T-helper 2 cell treated with Interferon-gamma antibody and Interleukin-4, amounts not matched to agents 5 μg/mL and 100 μg/mL, for 36 hours (primary cell): ENCODE measurements around the gene THAP7.
A peak's percentile ranks its signal among the peaks of the same experiment; 100 is the strongest.

Experiments used
- DNase-seq: peaks from one replicate; pipeline ENCODE4 v3.0.0; 2021; ENCODE audit warnings: low spot score
- H3K27ac Mint-ChIP-seq: one replicate; pipeline ENCODE4 v1.8.0; 2021; ENCODE audit warnings: mild to moderate bottlenecking, mixed read lengths
- H3K27me3 Mint-ChIP-seq: one replicate; pipeline ENCODE4 v1.8.0; 2021; ENCODE audit warnings: low read depth, mixed read lengths
- H3K36me3 Mint-ChIP-seq: one replicate; pipeline ENCODE4 v1.8.0; 2021; ENCODE audit warnings: low read depth, mixed read lengths
- H3K4me1 Mint-ChIP-seq: one replicate; pipeline ENCODE4 v1.8.0; 2021; ENCODE audit warnings: low read depth, mixed read lengths
- H3K4me3 Mint-ChIP-seq: one replicate; pipeline ENCODE4 v1.8.0; 2022; ENCODE audit warnings: mild to moderate bottlenecking, moderate library complexity, mixed read lengths
- H3K9me3 Mint-ChIP-seq: one replicate; pipeline ENCODE4 v1.8.0; 2021; ENCODE audit warnings: mixed read lengths

Gene THAP7

GRCh38 chr22:20956258-20957101, 45.4 kb downstream of the THAP7 start:
- DNase-seq = no peak
- Mint-ChIP-seq H3K9me3 (no peaks in the 10 kb centered on the region), H3K27me3 (peaks cover 22% of the 10 kb centered on the region), H3K4me3 (peak overlapping the region; percentile 51), H3K4me1 (peaks cover 7% of the 10 kb centered on the region), H3K36me3 (peaks cover 13% of the 10 kb centered on the region), H3K27ac (no peak overlapping the region)

GRCh38 chr22:20955548-20955947, 46.4 kb downstream of the THAP7 start:
- H3K27me3 Mint-ChIP-seq = peaks cover 22% of the 10 kb centered on the region
- H3K27ac Mint-ChIP-seq = no peak overlapping the region
- H3K9me3 Mint-ChIP-seq = no peaks in the 10 kb centered on the region
- DNase-seq = no peak
- H3K4me1 Mint-ChIP-seq = peaks cover 7% of the 10 kb centered on the region
- H3K36me3 Mint-ChIP-seq = peaks cover 19% of the 10 kb centered on the region
- H3K4me3 Mint-ChIP-seq = no peak overlapping the region

DNA sequence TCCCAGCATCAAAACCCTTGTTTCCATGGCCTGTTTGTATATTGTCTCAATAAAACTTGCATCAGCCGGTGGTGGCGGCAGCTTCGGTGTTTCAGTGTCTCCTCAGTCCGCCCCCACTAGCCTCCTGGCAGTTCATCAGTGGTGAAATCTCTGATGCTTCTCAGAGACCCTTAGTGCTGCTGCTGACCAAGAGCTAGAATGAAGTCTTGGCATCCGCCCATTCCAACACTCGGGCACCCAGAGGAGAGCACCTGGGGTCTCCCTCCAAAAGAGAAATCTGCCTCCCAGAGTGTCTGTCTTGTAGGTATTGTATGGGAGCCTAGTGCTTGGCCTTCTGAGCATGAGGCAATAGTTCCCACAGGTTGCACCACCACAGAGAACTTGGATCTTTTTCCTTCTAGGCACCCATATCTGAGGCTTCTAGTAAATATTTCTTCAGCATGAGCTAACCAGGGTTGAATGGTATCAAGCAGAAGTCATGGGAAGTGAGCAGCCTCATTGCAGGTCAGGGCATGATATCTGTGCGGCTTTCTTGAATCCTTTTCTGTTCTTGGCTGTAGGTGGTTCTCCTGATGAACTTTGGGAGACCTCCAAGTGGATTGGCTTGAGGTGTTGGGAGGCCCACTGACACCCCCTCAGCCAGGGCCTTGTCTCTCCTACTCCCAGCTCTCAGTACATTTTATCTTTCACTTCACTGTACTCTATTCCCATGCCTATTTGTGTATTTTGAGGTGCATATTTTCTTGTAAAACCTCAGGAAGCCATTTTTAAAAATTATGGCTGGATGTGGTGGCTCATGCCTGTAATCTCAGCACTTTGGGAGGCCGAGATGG, 48.0 kb downstream of the THAP7 start:
- Mint-ChIP-seq H3K4me1 (peaks cover 13% of the 10 kb centered on the region), H3K36me3 (peaks cover 29% of the 10 kb centered on the region), H3K27me3 (peaks cover 19% of the 10 kb centered on the region), H3K4me3 (no peak overlapping the region), H3K27ac (no peak overlapping the region), H3K9me3 (no peaks in the 10 kb centered on the region)
- DNase-seq = no peak

DNA sequence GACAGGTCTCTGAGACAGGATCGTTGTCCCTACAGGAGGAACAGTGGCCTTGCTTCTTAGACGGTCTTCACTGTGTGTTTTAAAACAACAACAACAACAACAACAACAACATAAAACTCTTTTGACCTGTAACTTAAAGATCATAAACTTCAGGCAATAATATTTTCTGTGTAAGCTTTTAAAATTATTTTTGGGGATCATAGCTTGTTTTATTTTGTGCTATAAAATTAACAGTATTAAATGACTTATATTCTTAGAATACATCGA, 48.6 kb downstream of the THAP7 start:
- H3K36me3 Mint-ChIP-seq = peaks cover 29% of the 10 kb centered on the region
- H3K27me3 Mint-ChIP-seq = peaks cover 17% of the 10 kb centered on the region
- no peak for DNase-seq
- no peak overlapping the region for H3K4me3 Mint-ChIP-seq
- H3K27ac Mint-ChIP-seq = no peak overlapping the region
- peaks cover 13% of the 10 kb centered on the region for H3K4me1 Mint-ChIP-seq
- H3K9me3 Mint-ChIP-seq = no peaks in the 10 kb centered on the region

GRCh38 chr22:20952544-20953341, 49.2 kb downstream of the THAP7 start:
- no peak overlapping the region for H3K27ac Mint-ChIP-seq
- H3K9me3 Mint-ChIP-seq = no peaks in the 10 kb centered on the region
- peaks cover 29% of the 10 kb centered on the region for H3K36me3 Mint-ChIP-seq
- H3K4me3 Mint-ChIP-seq = no peak overlapping the region
- no peak for DNase-seq
- peaks cover 14% of the 10 kb centered on the region for H3K4me1 Mint-ChIP-seq
- H3K27me3 Mint-ChIP-seq = peaks cover 11% of the 10 kb centered on the region

DNA sequence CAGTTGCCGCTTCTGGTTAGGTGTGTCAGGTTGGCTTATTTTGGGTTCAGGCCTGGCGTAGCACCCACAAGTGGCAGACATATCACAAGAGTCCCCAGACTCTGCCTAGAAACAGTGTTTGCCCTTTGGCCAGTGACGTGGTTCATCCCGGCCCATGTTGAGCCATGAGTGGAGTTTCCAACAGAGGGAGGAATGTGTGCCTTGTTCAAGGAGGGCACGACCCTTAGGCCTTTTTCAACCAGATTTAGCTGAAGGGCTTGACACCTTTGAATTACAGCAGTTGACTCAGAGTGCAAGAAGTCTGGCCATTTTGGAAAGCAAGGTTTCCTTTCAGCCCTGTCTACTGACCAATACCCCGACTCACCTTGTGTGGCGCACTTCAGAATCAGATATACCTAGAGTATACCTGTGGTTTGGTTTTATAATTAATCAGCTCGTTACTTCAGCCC, 50.0 kb downstream of the THAP7 start:
- no peak overlapping the region for H3K27ac Mint-ChIP-seq
- peaks cover 6% of the 10 kb centered on the region for H3K27me3 Mint-ChIP-seq
- peaks cover 15% of the 10 kb centered on the region for H3K4me1 Mint-ChIP-seq
- H3K36me3 Mint-ChIP-seq = peaks cover 29% of the 10 kb centered on the region
- H3K9me3 Mint-ChIP-seq = no peaks in the 10 kb centered on the region
- H3K4me3 Mint-ChIP-seq = no peak overlapping the region
- DNase-seq = no peak

DNA sequence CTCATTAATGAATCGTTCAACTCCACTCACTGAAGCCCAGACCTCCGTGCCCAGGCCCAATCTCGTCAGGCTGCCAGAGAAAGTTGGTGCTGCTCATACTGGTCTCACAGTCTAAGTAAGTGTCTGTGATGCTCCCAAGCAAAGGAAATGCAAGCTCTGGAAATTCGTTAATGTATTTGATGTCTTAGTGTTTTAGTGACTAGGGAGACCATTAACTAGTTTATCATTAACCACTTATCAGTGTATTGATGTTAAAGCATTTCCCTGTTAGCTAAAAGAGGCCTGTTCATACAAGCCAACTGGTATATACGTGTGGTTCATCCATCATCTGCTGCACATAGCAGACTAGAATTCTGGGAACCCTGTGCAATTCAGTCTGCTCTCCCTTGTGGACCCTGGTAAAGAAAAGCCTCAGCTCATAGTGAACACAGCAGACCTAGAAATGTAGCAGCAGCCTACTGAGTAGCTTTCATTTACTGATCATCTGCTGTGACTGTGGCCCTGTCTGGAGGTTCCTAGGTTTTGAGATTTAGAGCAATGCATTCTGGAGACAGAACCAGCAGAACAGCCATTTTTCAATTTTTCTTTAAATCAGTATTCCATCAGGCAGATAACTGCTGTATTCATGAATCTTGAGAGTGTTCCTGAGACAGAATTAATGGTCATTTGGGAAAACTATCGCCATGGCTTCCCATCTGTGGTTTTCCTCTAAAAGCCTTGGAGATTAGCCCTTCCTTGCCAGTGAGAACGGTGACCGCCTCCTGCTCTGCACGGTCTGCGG, 50.6 kb downstream of the THAP7 start:
- DNase-seq = no peak
- Mint-ChIP-seq H3K4me3 (no peak overlapping the region), H3K4me1 (peaks cover 16% of the 10 kb centered on the region), H3K27me3 (peaks cover 2% of the 10 kb centered on the region), H3K27ac (no peak overlapping the region), H3K36me3 (peaks cover 34% of the 10 kb centered on the region), H3K9me3 (no peaks in the 10 kb centered on the region)

DNA sequence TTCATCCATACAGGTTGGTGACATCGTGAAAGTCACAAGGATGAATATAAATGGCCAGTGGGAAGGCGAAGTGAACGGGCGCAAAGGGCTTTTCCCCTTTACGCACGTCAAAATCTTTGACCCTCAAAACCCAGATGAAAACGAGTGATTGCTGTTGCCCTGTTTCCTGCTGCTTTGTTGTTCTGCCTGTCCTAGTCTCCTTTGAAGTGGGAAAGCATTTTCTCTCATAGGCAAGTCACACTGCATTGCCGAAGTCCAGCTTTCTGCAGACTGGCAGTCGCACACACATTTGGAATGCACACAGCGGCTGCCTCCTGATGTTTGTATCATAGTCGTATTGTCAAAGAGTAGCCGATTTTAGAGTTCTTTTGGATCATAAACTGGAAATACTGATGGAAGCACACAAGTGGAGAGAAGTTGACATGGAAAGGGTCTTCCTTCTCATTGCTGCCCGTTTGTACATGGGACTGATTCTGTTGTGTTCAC, 52.2 kb downstream of the THAP7 start:
- H3K9me3 Mint-ChIP-seq = no peaks in the 10 kb centered on the region
- no peaks in the 10 kb centered on the region for H3K27me3 Mint-ChIP-seq
- no peak overlapping the region for H3K27ac Mint-ChIP-seq
- peaks cover 36% of the 10 kb centered on the region for H3K36me3 Mint-ChIP-seq
- DNase-seq = no peak
- peaks cover 14% of the 10 kb centered on the region for H3K4me1 Mint-ChIP-seq
- no peak overlapping the region for H3K4me3 Mint-ChIP-seq
